ENCODE data around the gene USP40. TPM values are rescaled to one million over a fixed set of nuclear protein-coding genes. Genes with fewer than 3 reads are reported as not detected.

Gene USP40
- total RNA-seq, 4 donors from 2014 or later = 18.7 to 32.8 (median 23.0) TPM

GRCh38 chr2:233458826-233459225 lies 107.8 kb downstream of the USP40 start:
- no peak overlapping the region for H3K27ac ChIP-seq
- H3K9me3 ChIP-seq = no peaks in the 10 kb centered on the region
- no peak for TF ChIP-seq POLR2A (IDR thresholded peaks at IDR 0.05)
- TF ChIP-seq, protein P1, sequence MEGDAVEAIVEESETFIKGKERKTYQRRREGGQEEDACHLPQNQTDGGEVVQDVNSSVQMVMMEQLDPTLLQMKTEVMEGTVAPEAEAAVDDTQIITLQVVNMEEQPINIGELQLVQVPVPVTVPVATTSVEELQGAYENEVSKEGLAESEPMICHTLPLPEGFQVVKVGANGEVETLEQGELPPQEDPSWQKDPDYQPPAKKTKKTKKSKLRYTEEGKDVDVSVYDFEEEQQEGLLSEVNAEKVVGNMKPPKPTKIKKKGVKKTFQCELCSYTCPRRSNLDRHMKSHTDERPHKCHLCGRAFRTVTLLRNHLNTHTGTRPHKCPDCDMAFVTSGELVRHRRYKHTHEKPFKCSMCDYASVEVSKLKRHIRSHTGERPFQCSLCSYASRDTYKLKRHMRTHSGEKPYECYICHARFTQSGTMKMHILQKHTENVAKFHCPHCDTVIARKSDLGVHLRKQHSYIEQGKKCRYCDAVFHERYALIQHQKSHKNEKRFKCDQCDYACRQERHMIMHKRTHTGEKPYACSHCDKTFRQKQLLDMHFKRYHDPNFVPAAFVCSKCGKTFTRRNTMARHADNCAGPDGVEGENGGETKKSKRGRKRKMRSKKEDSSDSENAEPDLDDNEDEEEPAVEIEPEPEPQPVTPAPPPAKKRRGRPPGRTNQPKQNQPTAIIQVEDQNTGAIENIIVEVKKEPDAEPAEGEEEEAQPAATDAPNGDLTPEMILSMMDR (IDR thresholded peaks at IDR 0.05) = no peak
- H3K27me3 ChIP-seq = no peaks in the 10 kb centered on the region
- 89 to 92% methylated on average over 2 to 5 of the region's 8 CpGs for WGBS, 2 donors
- intact Hi-C loops (cut with DNase I) = no loop called here
- no peaks in the 10 kb centered on the region for H3K4me1 ChIP-seq
- H3K4me3 ChIP-seq = no peak overlapping the region
- DNase-seq = no peak
- peaks cover 13 to 96% (median 19%) of the 10 kb centered on the region in 3 donors for H3K36me3 ChIP-seq

DNA sequence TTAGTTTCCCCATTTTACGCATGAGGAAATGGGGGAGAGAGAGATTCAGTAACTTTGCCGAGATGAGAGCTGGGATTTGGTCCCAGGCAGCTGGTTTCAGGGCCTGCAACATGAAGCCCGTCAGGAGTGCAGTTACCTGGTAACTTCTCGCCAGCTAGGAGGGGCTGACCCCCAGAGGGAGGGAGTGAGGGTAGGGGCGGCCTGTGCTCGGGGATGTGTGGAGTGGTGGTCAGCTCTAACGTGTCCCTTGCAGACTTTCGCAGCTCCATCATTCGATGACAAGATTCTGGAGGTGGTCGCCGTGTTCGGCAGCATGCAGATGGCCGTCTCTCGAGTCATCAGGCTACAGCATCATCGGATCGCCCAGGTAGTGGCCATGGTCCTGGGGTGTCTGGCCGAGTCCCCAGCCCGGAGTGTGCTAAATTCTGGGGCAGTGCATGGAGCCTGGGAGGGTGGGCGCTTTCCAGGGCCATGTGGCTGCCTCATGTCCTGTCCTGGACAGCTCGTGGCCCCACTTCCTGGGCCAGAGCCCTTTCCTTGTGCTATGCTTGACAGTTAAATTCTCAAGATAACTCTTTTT lies 108.5 kb downstream of the USP40 start:
- peaks cover 13 to 96% (median 19%) of the 10 kb centered on the region in 3 donors for H3K36me3 ChIP-seq
- H3K4me1 ChIP-seq = no peaks in the 10 kb centered on the region
- H3K27ac ChIP-seq = no peak overlapping the region
- no peaks in the 10 kb centered on the region for H3K27me3 ChIP-seq
- WGBS, 2 donors = 90 to 93% methylated on average over 7 to 11 of the region's 20 CpGs
- no peak for TF ChIP-seq POLR2A (IDR thresholded peaks at IDR 0.05)
- TF ChIP-seq, protein P1 (IDR thresholded peaks at IDR 0.05) = no peak
- H3K9me3 ChIP-seq = no peaks in the 10 kb centered on the region
- H3K4me3 ChIP-seq = no peak overlapping the region
- no peak for DNase-seq
- intact Hi-C loops (cut with DNase I) = no loop called here

- H3K9me3 ChIP-seq = no peaks in the 10 kb centered on the region
- intact Hi-C loops (cut with DNase I) = no loop called here
- H3K36me3 ChIP-seq = peaks cover 8 to 96% (median 15%) of the 10 kb centered on the region in 3 donors
- H3K4me1 ChIP-seq = no peaks in the 10 kb centered on the region
- H3K4me3 ChIP-seq = no peak overlapping the region
- H3K27ac ChIP-seq = no peak overlapping the region
- 90 to 94% methylated on average over 4 to 5 of the region's 5 CpGs for WGBS, 2 donors
- no peaks in the 10 kb centered on the region for H3K27me3 ChIP-seq
- DNase-seq = no peak
- TF ChIP-seq, protein P1 (IDR thresholded peaks at IDR 0.05) = no peak
- TF ChIP-seq POLR2A (IDR thresholded peaks at IDR 0.05) = no peak
These were observed 109.2 kb downstream of the USP40 start for GRCh38 chr2:233457356-233457755.

- WGBS, 2 donors = 79 to 89% methylated on average over 3 to 4 of the region's 5 CpGs
- Histone ChIP-seq H3K4me1 (no peaks in the 10 kb centered on the region), H3K27me3 (no peaks in the 10 kb centered on the region), H3K36me3 (peaks cover 4 to 96% (median 17%) of the 10 kb centered on the region in 3 donors), H3K9me3 (no peaks in the 10 kb centered on the region), H3K4me3 (no peak overlapping the region), H3K27ac (no peak overlapping the region)
- intact Hi-C loops (cut with DNase I) = no loop called here
- DNase-seq = no peak
- TF ChIP-seq POLR2A (IDR thresholded peaks at IDR 0.05) = no peak
- TF ChIP-seq, protein P1 (IDR thresholded peaks at IDR 0.05) = no peak
These were observed 109.6 kb downstream of the USP40 start for GRCh38 chr2:233456934-233457333.

DNA sequence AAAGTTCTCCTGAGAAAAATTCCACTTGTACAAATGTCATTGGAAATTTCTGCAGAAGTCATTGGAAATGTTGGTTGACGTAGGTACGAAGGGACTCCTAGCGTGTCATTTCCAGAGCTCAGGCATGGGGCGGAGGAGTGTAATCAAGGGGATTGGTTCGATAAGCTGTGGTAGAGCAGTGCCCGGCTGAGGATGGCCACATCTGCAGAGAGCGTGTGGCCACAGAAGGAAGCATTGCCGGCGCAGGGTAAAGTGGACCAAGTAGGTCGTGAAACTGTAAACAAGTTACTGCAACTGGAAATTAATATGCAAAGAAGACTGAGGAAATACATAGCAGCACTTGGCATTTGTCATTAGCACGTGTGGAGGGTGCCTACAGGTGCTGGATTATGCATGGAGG lies 110.5 kb downstream of the USP40 start:
- Histone ChIP-seq H3K9me3 (no peaks in the 10 kb centered on the region), H3K4me1 (no peaks in the 10 kb centered on the region), H3K27me3 (no peaks in the 10 kb centered on the region), H3K4me3 (no peak overlapping the region), H3K36me3 (peaks cover 4 to 96% (median 17%) of the 10 kb centered on the region in 3 donors), H3K27ac (no peak overlapping the region)
- intact Hi-C loops (cut with DNase I) = no loop called here
- WGBS, 2 donors = 95 to 96% methylated on average over 11 of the region's 11 CpGs
- no peak for DNase-seq
- TF ChIP-seq, protein P1 (IDR thresholded peaks at IDR 0.05) = no peak
- no peak for TF ChIP-seq POLR2A (IDR thresholded peaks at IDR 0.05)
